Activated CD4-positive, alpha-beta memory T cell treated with anti-CD3 and anti-CD28 coated beads, Interleukin-2, amount 10 ng/mL, durations not matched to agents 7 days and 5 days (primary cell): ENCODE results near the gene MT1X. TPM values are rescaled to one million over a fixed set of nuclear protein-coding genes. Genes with fewer than 3 reads are reported as not detected.
A peak's percentile ranks its signal among the peaks of the same experiment; 100 is the strongest.

Source experiments
- CTCF ChIA-PET: fragments of 350-600 bp; sonication (Branson Sonifier 250); formaldehyde crosslinking; loops from one replicate; lab custom pipeline; 2021; ENCODE audit warnings: antibody characterized with exemption, inconsistent platforms; lab: Charles Lee
- POLR2A ChIA-PET: fragments of 350-600 bp; sonication (Branson Sonifier 250); formaldehyde crosslinking; loops from one replicate; lab custom pipeline; 2021; ENCODE audit warnings: antibody characterized with exemption; lab: Charles Lee
- DNase-seq: peaks from one replicate; pipeline ENCODE4 v3.0.0-alpha.2; 2020
- H3K27ac Mint-ChIP-seq: one replicate; pipeline ENCODE4 v1.8.0; 2021; ENCODE audit warnings: mild to moderate bottlenecking, mixed read lengths
- H3K27me3 Mint-ChIP-seq: one replicate; pipeline ENCODE4 v1.8.0; 2021; ENCODE audit warnings: mixed read lengths
- H3K36me3 Mint-ChIP-seq: one replicate; pipeline ENCODE4 v1.8.0; 2021; ENCODE audit warnings: low read depth, mixed read lengths
- H3K4me1 Mint-ChIP-seq: one replicate; pipeline ENCODE4 v1.8.0; 2021; ENCODE audit warnings: mixed read lengths
- H3K4me3 Mint-ChIP-seq: one replicate; pipeline ENCODE4 v1.8.0; 2021; ENCODE audit warnings: mild to moderate bottlenecking, mixed read lengths
- H3K9me3 Mint-ChIP-seq: one replicate; pipeline ENCODE4 v1.8.0; 2021; ENCODE audit warnings: mixed read lengths
- total RNA-seq, 2 experiments: library from RNA; stranded (reverse); gene quantifications; one replicate each; pipeline ENCODE4 v1.2.3, GENCODE V29; 2021

The MT1X gene
- total RNA-seq, 2 experiments from 2014 or later, result 28.4 to 33.1 TPM

- no peak overlapping the region for H3K4me3 Mint-ChIP-seq
- no peaks in the 10 kb centered on the region for H3K9me3 Mint-ChIP-seq
- no peak overlapping the region for H3K27ac Mint-ChIP-seq
- peaks cover 10% of the 10 kb centered on the region for H3K27me3 Mint-ChIP-seq
- H3K36me3 Mint-ChIP-seq, result no peaks in the 10 kb centered on the region
- peaks cover 10% of the 10 kb centered on the region for H3K4me1 Mint-ChIP-seq
- DNase-seq, result no peak
- CTCF ChIA-PET, result interaction anchor here (1.2 to 1.8 kb wide), 2 partner anchors 26 to 61 kb away, joined by 3 to 6 read pairs; no protein-coding TSS in a partner anchor
- POLR2A ChIA-PET, result interaction anchor here (0.7 kb wide), 1 partner anchor 12 kb away, joined by 4 read pairs; no protein-coding TSS in a partner anchor
Measured at GRCh38 chr16:56728027-56728426, 45.8 kb downstream of the MT1X start.

GRCh38 chr16:56728980-56729734 is 46.9 kb downstream of the MT1X start:
- ChIA-PET CTCF (interaction anchor here (0.7 to 1.8 kb wide), 5 partner anchors 8 to 86 kb away, joined by 3 to 6 read pairs (median 3); no protein-coding TSS in a partner anchor), POLR2A (interaction anchor here (0.7 to 1.5 kb wide), 8 partner anchors 8 to 222 kb away, joined by 3 to 4 read pairs (median 3); partner anchors contain the start of gene MT1X)
- no peaks in the 10 kb centered on the region for H3K9me3 Mint-ChIP-seq
- H3K27ac Mint-ChIP-seq, result peak overlapping the region; percentile 51
- H3K4me3 Mint-ChIP-seq, result no peak overlapping the region
- no peaks in the 10 kb centered on the region for H3K36me3 Mint-ChIP-seq
- H3K27me3 Mint-ChIP-seq, result peaks cover 3% of the 10 kb centered on the region
- peaks cover 10% of the 10 kb centered on the region for H3K4me1 Mint-ChIP-seq
- DNase-seq, result no peak

- POLR2A ChIA-PET, result interaction anchor here (0.7 to 1.5 kb wide), 8 partner anchors 9 to 221 kb away, joined by 3 to 4 read pairs (median 3); partner anchors contain the start of gene MT1X
- H3K36me3 Mint-ChIP-seq, result no peaks in the 10 kb centered on the region
- H3K9me3 Mint-ChIP-seq, result no peaks in the 10 kb centered on the region
- DNase-seq, result peak; percentile 93
- CTCF ChIA-PET, result interaction anchor here (0.7 to 1.8 kb wide), 5 partner anchors 9 to 124 kb away, joined by 3 to 6 read pairs (median 3); no protein-coding TSS in a partner anchor
- peak within 1 kb of the TSS; percentile 51 for H3K27ac Mint-ChIP-seq
- no peak within 1 kb of the TSS for H3K4me3 Mint-ChIP-seq
- peaks cover 2% of the 10 kb centered on the region for H3K27me3 Mint-ChIP-seq
- peaks cover 10% of the 10 kb centered on the region for H3K4me1 Mint-ChIP-seq
Measured at GRCh38 chr16:56729735-56730662, 47.7 kb downstream of the MT1X start, which contains the start of gene NUP93. Gene NUP93, plus strand, starts transcription at chr16:56730129. Its CDS starts 18,119 bp downstream, at chr16:56748248.

GRCh38 chr16:56732366-56732765 is 50.1 kb downstream of the MT1X start:
- H3K4me1 Mint-ChIP-seq, result peaks cover 13% of the 10 kb centered on the region
- H3K4me3 Mint-ChIP-seq, result no peak overlapping the region
- no peak for DNase-seq
- H3K27me3 Mint-ChIP-seq, result no peaks in the 10 kb centered on the region
- H3K27ac Mint-ChIP-seq, result no peak overlapping the region
- ChIA-PET CTCF (no interaction called here), POLR2A (no interaction called here)
- H3K9me3 Mint-ChIP-seq, result no peaks in the 10 kb centered on the region
- H3K36me3 Mint-ChIP-seq, result no peaks in the 10 kb centered on the region

GRCh38 chr16:56732832-56733231 is 50.6 kb downstream of the MT1X start:
- H3K4me1 Mint-ChIP-seq, result peaks cover 13% of the 10 kb centered on the region

More at GRCh38 chr16:56732832-56733231, 50.6 kb downstream of the MT1X start:
- Mint-ChIP-seq H3K27ac (no peak overlapping the region), H3K4me3 (no peak overlapping the region), H3K27me3 (no peaks in the 10 kb centered on the region), H3K9me3 (no peaks in the 10 kb centered on the region), H3K36me3 (no peaks in the 10 kb centered on the region)
- POLR2A ChIA-PET, result no interaction called here
- CTCF ChIA-PET, result no interaction called here
- DNase-seq, result no peak

Other genes starting within 250 kb of the MT1X start
- 100 to 1,000 TPM; 239 to 241 TPM for gene NUDT21, start 231.1 kb upstream of the MT1X start, total RNA-seq
- 10 to 100 TPM; 36.5 to 39.5 TPM for gene OGFOD1, start 230.9 kb upstream of the MT1X start, total RNA-seq
- 10 to 100 TPM; 15.6 to 18.4 TPM for gene BBS2, start 162.4 kb upstream of the MT1X start, total RNA-seq
- gene MT4, start 117.4 kb upstream of the MT1X start, total RNA-seq, result not detected
- 1 to 10 TPM; 1.8 to 2.5 TPM for gene MT3, start 92.9 kb upstream of the MT1X start, total RNA-seq
- 10 to 100 TPM; 47.9 to 51.4 TPM for gene MT2A, start 73.9 kb upstream of the MT1X start, total RNA-seq
- 10 to 100 TPM; 10.4 to 12.3 TPM for gene MT1E, start 56.7 kb upstream of the MT1X start, total RNA-seq
- gene MT1M, start 49.8 kb upstream of the MT1X start, total RNA-seq, result not detected
- gene MT1A, start 43.8 kb upstream of the MT1X start, total RNA-seq, result not detected
- gene MT1B, start 30.6 kb upstream of the MT1X start, total RNA-seq, result not detected
- 10 to 100 TPM; 15.8 to 16.4 TPM for gene MT1F, start 24.5 kb upstream of the MT1X start, total RNA-seq
- 1 to 10 TPM; 2.2 to 2.9 TPM for gene MT1G, start 14.4 kb upstream of the MT1X start, total RNA-seq
- not detected for gene MT1H, start 12.7 kb upstream of the MT1X start, total RNA-seq
- 10 to 100 TPM; 66.4 to 70.1 TPM for gene NUP93, start 47.7 kb downstream of the MT1X start, total RNA-seq
- gene SLC12A3, start 182.7 kb downstream of the MT1X start, total RNA-seq, result not detected
- 100 to 1,000 TPM; 166 to 171 TPM for gene HERPUD1, start 249.7 kb downstream of the MT1X start, total RNA-seq